ENCODE results near the gene APCDD1L.

APCDD1L gene

DNA sequence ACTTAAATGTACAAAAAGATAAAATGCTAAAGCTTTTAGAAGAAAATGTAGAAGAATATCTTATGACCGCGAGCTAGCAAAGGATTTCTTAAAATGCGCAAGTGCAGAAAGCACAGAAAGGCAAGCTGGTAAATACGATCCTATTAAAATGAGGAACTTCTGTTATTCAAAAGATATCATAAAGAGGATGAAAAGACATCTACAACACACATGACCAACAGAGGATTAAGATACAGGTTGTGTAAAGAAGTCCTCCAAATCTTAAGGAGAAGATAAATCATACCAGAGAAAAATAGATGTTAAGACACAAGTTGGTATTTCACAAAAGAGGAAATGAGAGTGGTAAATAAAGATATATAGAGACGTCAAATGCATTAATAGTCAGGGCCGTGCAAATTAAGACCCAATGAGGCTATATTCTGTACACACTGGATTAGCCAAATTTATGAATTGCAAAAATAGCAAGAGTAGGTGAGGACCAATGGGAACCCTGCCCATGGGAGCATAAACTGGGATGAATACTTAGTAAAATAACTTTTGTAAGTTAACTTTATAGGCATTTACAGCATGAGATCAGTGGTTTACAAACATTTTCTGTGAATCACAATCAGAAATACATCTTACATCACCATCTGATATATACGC lies 23.0 kb downstream of the APCDD1L start:
- no peak for DNase-seq (ENCODE audit: low read depth in 2 of 2)

DNA sequence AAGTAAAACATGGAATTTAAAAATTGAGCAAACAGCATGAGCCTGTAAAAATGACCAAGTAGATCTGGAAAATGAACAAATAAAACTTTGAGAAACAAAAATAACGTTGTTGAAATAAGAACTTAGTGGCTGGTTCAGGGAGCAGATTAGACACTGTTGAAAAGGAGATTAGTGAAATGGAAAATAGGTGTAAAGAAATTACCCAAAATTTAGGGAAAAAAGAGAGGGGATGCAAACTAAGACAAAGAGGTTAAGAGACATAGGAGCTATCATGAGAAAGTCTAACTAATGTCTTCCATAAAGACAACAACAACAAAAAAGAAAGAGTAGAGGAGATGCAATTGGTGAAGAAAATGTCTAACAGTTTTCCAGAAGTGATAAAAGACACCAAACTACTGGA lies 29.0 kb downstream of the APCDD1L start:
- DNase-seq (ENCODE audit: low read depth in 2 of 2), result no peak

DNA sequence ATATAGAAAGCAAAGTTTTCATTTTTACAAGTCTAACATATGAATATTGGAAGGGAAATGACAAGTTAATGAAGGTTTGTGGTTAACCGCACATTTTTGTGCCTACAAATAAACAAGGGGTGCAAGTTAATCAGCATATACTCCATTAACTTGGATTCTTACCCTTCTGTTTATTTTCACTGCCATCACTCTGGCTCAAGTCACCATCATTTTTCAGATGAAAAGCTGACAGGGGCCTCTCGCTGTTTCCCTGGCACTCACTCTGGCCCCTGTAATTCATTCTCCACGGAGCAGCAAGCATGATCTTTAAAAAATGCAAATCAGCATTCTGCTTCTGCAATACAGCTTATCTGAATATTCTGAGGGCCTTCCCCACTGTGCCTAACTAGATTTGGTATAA lies 29.8 kb downstream of the APCDD1L start:
- no peak for DNase-seq (ENCODE audit: low read depth in 2 of 2)

DNA sequence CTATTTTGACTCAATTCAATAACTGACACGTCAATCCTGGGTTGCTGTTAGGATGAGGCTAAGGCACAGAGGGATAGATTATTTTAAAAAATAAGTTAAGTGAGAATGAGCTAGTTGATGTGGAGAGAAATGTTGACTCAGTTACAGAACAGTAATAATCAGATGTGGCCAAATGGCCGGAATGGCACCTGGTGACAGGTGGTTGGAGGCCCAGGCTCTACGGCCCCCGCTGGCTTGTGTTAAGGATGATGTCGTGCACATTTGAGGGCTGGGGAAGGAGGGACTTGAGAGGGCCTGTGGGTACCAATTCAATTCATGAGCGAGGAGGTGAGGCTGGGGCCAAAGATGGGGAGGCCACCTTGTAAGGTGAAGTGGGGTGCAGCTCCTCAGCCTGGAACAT lies 31.7 kb downstream of the APCDD1L start:
- no peak for DNase-seq (ENCODE audit: low read depth in 2 of 2)

DNA sequence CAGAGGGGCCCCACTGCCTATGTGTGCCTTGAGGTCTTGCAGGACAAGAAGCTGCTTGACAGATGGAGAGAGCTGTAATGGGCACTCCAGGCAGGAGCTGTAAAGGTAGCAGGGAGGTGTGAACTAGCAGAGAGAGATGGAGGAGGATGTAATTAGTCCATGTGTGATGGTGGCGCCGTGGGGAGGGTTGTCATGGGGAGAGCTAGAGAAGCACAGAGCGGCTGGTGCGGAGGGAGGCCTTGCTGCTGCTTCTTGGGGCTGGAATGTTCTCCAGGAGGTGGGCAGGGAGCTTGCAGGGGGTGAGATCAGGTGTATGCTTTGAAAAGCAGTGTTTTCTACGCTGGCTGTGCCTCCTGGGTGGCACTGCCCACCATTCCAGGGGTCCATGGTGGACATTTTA lies 32.1 kb downstream of the APCDD1L start:
- DNase-seq (ENCODE audit: low read depth in 2 of 2), result no peak

DNA sequence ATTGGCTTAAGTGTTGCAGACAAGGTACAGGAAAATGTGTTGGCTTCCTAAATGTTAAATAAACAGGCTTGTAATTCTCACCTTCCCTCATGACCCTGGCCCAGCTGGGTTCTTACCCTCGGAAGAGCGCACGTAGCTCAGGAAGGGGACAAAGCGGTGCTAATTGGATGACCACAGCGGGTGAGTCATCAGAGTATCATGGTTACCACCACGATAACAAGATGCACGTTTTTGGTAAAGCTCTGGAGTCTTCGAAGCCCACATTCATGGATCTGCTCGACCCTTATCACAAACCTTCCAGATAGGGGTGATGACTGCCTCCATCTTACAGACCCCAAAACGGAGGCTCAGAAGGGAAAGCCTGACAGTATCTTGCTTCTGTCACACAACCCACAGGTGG lies 32.8 kb downstream of the APCDD1L start:
- DNase-seq (ENCODE audit: low read depth in 2 of 2), result no peak

DNA sequence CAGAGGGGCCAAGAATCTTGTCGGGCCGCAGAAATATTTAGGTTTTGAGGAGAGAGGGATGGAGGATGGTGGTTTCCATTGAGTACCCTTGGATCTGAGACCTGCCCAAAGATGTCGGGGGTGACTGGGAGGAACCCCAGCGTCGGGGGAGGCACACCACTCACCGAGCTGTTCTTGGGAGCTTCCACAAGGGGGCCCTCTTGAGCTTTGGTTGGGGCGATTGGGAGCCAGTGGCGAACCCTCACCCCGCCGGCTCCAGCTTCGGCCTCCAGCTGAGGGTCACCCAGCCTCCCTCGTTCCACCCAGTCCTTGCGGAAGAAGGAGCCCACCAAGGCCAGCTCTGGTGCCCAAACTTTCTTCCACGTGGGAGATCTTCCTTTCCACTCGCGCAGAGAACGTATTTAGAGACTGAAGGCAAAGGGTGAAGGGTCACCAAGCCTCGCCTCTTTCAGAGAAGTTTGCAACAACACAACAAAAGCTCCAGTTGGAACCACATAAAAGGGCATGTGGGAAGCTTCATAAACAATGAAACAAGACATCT lies 33.6 kb downstream of the APCDD1L start:
- DNase-seq (ENCODE audit: low read depth in 2 of 2), result peak in 1 of 2 donors; percentile 9

DNA sequence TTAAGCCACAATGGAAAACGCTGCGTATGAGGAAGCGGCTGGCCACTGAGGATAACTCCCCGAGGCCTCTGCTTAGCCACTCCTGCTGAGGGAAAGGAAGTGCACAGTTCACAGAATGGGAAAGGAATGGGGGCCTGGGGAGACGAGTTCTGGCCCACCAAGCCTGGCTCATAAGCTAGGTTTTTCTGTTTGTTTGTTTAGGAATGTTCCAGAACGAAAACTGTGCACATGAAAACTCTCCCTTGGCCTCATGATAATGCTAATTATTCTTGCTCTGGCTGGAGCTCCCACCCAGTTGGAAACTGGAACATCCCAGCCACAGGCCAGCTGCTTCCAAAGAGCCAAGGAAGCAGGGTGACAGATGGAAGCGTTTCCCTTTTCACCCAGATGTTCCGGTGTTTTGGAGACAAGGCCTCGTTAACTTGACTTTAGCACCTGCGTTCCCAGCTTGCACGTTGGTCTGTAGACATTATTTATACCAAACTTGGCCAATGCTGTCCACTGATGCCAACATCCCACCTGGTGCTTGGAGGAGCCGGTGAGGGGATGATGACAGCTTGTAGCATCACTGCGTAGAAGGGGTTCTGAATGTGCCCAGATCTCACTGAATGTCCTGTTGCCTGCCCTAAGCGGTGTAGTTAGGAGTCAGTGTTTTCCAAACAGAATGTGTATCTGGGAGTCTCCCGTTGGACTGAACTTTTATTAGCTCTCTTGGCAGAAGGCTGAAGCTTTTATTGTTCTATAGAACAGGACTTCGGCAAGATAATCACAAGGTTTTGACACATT lies 34.5 kb downstream of the APCDD1L start:
- DNase-seq (ENCODE audit: low read depth in 2 of 2), result no peak

DNA sequence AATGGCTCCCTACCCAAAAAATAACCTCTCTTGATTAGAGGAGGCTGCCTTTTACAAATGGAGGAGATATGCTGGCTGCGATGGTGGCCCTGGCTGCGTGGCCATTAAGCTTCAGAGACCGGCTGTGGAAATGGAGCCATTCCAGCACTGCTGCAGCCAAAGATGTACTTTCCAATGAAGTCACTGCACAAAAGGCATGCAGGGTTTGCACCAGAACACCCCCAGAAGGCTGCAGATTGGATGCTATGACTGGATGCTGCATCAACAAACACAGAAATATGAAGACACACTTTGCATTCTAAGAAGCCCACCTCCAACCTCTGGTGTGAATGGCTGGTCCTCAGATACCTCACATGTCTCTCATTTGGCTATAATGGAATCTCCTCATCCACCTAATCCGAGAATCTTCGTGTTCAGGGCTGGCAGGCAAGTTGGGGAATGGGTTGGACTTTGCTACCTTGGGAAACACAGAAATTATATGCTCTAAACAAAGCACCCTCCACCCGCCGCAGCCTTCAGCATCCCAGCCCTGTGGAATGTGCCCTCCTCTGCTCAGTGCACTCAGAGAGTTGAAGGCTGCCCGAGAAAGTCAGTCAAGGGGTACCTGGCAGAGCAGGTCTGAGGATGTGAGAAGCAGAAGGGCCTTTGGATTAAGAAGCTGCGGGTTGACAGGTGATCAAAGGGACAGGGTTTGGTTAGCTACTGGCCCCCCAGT lies 35.3 kb downstream of the APCDD1L start:
- no peak for DNase-seq (ENCODE audit: low read depth in 2 of 2)

DNA sequence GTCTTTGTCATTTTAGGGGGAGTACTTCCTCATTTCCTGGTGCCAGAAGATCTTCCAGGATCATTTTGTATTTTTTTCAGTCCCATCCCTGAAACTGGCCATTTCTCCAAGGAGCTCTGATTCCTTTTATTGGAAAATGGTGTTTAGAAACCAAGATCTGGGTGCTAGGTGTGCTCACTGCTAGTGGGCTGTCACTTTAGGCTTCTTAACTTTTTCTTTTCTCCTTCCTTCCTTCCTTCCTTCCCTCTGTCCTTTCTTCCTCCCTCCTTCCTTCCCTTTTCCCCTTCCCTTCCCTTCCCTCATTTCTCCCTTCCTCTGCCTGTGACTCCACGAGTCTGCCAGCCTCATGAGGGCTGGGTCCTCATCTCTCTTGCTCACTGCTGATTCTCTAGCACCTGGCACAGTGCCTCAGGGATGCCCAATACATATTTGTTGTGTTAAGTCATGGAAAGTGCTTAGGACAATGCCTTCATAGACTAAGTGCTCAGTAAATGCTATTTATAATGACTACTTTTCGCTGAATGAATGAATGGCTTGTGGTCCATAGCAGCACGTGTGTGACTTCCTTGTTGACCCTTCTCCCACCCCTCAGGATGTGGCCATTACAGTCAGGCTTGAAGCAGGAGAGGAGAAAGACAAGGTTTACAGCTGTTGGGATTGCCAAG lies 36.9 kb downstream of the APCDD1L start:
- DNase-seq (ENCODE audit: low read depth in 2 of 2), result no peak

DNA sequence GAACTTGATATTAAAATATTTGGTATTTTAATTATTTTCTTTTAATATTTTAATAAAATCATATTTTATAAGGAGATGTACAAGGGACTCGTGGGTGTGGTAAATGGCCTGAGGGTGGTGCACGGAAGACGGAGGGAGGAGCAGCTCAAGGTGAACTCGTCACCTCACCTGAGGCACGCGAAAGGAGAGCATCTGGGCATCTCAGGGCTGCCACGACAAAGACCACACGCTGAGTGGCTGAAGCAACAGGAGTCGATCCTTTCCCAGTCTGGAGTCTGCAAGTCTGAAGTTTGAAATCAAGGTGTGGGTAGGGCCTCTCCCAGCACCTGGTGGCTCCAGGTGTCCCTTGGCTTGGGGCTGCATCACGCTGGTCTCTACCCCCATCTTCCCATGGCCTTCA lies 39.7 kb downstream of the APCDD1L start:
- DNase-seq (ENCODE audit: low read depth in 2 of 2), result no peak

DNA sequence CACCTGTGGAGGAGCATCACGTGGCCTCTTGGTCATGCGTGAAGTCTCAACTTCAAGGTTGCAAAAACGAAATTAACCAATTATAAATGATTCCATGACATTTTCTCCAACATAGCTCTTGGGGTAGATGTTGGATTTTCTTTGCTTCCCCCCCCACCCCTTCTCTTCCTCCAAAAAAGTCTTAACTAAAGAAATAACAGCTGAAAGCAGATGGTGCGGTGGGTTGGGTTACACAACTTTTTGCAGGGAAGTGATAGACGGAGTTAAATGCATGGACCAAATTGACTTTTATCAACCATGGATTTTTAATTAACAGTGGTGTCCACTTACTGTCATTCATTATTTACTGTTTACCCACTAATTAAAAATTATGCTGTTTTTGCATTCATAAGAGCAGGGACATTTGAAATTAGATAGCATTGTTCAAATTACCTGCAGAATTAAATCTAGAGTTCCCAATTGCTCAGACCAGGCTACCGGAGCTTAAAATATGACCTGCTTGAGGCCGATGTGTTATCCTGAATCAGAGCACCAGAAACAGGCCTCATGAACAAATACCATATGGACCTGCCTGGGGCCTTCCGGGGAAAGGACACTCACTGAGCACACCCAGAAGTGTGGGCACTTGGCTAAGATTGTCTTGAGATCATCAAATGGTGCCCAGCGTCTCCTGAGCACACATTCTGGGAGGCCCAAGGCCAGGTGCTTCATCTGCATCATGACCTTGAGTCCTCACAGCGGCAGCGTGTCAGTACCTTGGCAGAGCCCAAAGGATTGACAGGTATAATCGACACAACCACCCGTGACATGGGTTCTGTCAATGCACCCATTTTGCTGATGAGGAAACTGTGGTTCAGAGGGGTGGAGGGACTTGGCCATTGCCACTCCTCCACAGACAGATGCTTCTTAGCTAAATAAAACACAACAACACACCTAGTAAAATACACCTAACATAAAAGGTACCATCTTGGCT lies 41.5 kb downstream of the APCDD1L start:
- no peak for DNase-seq (ENCODE audit: low read depth in 2 of 2)

DNA sequence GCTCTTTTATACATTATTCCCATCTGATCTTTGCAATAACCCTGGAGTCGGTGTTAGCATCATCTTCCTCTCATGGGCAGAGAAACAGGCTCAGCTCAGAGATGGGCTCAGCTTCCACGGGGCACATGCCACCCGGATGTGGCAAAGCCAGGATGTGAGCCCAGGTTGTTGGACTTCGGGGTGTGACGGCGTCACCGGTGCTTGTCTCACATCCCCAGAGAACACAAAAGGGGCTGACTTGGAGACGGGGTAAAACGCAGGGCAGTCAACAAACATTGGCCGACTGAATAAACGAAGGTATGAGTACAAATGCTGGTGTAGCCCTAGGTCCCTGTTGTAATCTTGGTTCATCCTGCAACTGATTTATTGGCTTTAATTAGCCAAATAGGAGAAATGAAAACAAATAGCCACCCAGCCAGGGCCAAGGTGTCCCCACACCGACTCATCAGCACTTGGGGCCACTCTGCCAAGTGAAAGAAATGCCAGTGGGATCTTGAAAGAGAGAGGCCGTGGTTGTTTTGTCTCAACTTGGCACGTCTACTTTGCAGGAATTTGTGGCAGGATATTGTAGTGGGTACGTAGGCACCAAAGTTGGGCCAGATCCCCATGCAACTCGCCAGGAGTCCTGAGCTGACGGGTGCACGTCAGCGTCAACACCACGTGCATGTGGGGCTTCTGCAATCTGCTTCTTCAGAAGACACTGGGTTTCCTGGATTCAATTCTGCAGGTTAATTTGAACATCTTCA lies 42.8 kb downstream of the APCDD1L start:
- no peak for DNase-seq (ENCODE audit: low read depth in 2 of 2)

DNA sequence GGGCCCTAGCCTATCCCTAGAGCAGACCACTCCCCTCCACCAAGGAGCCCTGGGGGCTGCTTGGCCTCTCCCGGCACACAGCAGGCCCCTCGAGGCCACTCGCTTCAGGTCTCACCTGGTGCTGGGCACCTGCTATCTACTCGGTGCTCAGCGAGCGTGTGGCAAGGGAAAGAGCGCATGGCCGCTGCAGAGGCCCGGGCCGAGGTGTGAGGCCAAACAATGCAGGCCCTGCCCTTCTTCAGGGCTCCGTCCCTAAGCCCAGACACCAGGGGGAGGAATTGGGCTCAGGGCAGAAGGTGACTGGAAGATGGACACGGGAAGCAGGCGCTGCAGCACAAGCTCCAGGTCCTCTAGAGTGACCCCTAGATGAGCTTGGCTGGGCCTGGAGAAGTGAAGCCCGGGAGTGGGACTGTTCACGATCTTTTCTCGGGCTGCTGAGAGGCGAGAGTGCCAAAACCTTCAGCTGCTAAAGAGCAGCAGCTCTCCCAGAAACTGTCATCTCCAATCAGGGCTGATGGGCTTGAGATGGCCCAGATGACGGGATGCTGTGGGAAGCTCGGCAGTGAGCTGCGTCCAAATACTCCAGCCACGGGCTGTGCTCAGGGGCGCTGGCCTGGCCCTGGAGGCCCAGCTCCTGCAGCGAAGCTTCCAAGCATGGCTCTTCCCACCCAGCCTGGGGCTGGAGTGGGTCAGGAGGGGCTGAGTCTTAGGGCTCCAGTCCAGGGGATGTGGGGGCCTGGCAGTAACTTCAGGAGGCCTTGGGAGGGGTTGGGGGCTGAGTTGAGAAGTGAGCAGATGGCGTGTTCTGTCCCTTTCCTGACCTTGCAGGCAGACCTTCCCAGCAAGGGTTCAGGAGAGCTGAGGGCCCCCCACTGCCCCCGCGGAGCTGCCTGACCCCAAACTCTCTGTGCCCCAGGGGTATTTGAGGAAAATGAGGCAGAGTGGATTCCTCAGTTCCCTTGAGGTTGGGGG lies 43.7 kb downstream of the APCDD1L start:
- no peak for DNase-seq (ENCODE audit: low read depth in 2 of 2)

DNA sequence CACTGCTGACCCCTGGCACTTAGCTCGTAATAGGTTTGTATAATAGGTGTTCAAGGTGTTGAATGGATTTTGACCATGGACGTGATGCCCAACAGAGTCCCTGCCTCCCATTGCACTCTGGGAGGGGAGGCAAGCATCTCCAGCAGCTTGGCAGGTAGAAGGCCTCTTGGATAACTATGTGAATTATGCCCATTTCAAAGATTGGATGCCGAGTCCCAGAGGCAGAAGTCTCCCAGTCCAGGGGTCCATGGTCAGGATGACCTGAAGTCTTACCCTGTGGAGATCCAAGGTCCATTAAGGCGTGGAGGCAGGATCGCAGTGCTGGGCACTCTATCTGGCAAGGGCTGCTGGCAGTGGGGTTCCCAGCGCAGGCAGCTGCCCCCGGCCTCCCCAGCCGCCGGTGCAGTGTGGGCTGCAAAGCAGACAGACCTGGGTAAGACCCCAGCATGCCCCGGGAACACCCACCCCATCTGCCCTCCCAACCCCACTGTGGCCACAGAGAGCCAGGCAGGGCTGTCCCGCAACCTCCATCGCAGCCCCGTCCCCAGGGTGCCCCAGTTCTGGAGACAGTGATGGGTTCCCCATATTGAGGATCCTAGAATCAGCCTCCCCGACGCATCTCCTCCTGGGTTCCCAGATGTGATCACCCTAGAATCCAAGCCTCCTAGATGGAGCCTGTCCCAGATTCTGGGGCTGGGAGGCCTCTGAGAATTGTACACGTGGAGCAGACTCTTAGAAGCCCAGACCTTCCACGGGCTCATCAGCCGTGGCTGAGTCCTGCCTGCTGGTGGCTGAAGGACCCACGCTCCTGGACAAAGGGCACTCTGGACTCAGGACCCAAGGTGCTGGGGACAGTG lies 44.6 kb downstream of the APCDD1L start:
- DNase-seq (ENCODE audit: low read depth in 2 of 2), result no peak

DNA sequence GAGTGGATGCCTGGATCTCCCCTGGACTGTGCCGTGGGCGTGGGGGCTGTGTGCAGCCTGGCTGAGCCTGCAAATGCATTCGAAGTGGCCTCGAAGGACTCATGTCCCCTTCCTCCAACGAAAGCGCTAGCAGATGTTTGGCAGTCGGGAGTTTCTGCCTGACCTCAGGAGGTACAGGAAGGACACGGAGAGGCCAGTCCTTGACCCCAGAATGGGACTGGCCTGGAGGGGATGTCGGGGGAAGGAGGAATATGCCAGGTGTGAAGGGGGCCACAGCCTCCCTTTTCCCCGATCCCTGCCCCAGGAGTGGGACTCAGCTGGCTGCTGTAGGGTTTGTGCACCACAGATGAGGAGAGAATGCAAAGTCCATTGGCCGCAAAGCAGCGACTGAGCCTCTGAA lies 45.6 kb downstream of the APCDD1L start:
- no peak for DNase-seq (ENCODE audit: low read depth in 2 of 2)

DNA sequence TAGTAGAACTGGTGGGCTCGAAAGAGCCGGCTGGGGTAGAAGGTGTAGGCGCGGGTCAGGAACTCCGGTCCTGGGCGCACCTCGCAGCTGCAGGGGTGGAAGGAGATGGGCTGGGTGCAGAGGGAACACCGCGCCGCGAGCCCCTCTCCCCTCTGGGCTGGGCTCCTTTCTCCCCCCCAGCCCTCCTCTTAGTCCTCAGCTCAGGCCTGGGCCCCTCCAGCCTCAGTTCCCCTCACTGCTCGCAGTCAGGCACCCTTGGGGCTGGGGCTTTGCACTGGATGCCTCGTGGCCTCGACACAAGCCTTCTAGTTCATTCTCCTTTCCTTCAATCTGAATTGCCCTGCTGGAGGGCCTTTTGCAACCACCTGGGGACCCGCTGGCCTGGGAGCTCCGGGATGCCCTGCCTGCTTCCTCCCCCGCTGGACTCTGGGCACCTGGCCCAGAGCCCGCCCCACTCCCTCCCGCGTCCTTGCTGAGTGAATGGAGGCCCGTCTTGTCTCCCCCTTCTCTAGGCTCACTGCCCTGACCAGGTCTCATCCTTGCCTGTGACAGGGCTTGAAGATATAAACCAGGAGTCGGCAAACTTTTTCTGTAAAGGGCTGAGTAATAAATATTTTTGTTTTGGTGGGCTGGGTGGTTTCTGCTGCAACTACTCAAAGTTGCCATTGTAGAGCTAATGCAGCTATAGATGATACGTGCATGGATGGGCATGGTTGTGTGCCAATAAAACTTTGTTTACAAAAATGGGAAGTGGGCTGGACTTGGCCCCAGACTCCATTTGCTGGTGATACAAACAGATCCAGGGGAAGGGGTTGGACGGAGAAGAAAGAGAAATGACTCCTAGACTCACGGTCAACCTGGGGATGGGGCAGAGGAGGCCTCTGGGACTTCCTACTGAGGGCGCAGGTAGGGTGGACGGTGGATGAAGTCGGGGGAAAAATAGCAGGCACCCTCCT lies 47.3 kb downstream of the APCDD1L start:
- no peak for DNase-seq (ENCODE audit: low read depth in 2 of 2)

All from stimulated activated CD8-positive, alpha-beta memory T cell treated with anti-CD3 and anti-CD28 coated beads, Interleukin-15, amount 100 ng/mL, for 4 hours (primary cell).